ENCODE data around the gene HDGFL2.

HDGFL2 gene

DNA sequence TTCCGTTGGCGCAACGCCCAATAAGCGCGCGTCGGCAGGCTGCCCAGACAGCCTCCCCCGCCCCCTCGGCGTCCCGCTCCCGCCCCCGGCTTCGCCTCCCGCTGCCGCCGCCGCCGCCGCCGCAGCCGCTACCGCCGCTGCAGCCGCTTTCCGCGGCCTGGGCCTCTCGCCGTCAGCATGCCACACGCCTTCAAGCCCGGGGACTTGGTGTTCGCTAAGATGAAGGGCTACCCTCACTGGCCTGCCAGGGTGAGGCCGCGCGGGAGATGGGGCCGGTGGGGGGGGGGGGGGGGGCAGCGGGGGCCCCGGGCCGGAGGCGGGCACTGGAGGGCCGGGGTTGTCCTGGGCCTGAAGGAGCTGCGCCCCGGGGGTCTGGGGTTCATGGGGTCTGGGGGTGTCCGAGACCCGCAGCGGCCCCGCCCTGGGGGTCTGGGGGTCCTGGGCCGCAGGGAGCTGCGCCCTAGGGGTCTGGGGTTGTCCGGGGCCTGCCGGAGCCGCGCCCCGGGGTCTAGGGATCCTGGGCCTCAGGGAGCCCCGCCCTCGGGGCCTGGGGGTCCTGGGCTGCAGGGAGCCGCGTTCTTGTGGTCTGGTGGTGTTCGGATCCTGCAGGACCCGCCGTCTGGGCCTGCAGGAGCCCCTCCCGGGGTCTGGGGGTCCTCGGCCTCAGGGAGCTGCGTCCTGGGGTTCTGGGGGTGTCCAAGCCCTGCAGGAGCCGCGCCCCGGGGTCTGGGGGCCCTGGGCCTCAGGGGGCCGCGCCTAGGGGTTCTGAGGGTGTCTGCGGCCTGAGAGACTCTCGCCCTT lies at the start of gene HDGFL2:
Gene HDGFL2, plus strand, starts transcription at position 124 of the 801 bp plus-strand sequence. Its CDS starts 54 bp downstream, at position 178.
- no peak for DNase-seq

DNA sequence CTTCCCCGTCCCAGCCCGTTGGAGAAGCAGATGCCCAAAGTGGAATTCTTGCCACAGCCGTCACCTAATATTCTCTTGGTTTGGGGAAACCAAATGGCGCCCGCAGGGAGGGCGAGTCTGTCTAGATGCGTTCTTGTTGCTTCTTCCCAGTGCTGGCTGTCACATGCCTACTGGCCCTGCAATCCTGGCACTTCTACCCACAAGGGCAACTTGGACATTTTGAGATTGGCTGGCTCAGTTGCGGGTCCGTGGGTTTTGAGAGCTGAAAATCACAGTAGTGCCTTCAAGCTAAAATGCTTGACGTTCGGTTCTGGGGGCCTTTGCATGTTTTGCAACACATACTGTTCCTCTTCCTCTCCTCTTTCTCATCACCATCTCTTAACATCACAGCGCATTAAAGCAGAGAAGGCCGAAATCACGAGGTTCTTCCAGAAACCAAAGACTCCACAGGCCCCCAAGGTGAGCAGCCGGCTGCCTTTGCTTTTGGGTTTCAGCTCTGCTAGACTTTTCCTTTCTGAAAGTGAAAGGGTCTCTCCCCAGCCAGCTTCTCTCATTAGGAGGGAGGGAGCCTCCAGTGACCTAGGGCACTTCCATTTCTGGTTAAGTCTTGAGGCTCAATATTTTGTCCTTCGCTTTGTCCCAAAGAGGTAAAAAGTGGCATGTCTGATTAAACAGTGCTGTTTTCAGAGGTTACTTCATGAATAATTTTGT lies 48.5 kb upstream of the HDGFL2 start:
- no peak for DNase-seq

DNA sequence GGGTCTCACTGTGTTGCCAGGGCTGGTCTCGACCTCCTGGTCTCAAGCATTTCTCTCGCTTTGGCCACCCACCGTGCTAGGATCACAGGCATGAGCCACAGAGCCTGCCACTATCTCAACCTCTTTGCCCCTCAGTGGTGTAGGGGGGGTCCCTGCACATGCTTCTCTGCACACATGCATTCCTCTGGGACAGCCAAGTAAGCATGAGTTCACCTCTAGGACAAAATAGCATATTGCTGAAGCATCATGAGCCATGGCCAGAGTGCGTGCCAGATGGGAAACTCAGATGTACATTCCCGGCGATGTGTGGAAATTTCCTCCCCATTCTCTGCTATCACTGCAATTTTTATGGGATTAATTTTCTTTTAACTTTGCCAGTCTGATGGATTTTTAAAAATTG lies 46.6 kb upstream of the HDGFL2 start:
- DNase-seq = no peak

DNA sequence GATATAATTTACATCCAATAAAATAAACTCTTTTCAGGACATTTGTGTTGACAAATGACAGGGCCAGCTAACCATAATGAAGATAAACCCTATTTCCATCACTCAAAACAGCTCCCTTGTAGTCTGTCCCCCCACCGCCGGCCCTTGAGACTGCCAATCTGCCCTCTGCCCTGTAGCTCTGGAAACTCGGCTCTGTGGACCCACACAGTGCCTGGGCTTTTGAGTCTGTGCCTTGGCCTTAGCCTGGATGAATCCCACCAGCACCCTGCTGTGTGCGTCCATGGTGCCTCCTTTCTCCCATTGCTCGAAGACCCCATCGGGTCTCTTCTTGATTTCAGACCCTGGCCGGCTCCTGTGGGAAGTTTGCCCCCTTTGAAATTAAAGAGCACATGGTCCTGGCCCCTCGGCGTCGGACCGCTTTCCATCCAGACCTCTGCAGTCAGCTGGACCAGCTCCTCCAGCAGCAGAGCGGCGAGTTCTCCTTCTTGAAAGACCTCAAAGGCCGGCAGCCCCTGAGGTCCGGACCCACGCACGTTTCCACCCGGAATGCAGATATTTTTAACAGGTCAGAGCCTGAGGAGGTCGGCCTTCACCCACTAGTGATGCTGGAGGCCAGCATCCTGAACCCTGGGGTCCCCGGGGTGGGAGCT lies 43.6 kb upstream of the HDGFL2 start:
- no peak for DNase-seq

DNA sequence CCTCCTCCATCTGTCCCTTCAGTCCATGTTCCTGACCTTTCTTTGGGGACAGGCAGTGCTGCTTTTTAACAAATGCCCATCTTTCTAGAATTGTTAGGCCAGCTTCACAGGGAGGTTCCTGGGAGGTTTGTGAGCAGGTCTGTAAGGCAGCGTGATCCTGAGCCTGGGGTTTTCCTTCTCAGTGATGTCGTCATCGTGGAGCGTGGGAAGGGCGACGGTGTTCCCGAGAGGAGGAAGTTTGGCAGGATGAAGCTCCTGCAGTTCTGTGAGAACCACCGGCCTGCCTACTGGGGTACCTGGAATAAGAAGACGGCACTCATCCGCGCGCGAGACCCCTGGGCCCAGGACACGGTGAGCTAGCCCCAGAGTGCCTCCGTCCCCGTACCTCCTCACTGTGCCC lies 42.8 kb upstream of the HDGFL2 start:
- DNase-seq = peak; percentile 22

DNA sequence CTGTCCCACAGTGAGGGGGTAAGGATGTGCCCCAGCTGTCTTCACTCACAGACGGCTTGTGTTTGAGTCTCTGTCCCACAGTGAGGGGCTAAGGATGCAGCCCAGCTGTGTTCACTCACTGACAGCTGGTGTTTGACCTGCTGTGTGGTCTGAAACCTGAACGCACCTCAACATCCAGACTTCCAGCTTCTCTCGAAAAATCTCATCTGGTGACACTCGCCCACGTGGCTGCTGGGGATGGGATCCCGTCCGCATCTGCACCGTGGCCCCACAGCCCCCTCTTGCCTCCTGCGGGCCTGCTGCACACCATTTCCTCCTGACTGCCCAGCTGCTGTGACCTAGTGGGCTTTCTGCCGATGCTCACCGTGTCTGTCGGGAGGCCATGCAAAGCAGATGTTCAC lies 42.3 kb upstream of the HDGFL2 start:
- DNase-seq = peak; percentile 27

DNA sequence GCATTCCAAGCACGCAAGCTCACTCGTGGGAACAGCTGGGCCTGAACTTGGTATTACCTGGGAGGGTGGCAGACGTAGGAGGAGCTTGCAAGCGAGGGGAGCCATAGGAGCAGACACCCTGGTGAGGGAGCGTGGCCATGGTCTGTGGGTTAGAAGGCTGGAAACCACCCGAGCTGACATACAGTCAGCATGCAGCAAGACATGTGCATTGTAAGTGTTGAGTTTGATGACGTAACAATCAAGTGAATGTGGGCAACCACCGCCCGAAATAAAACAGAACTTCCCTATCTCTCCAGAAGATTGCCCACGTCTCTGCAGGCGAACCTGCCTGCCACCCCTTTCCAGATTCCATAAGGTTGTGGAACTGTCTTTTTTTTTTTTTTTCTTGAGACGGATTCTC lies 41.3 kb upstream of the HDGFL2 start:
- no peak for DNase-seq

DNA sequence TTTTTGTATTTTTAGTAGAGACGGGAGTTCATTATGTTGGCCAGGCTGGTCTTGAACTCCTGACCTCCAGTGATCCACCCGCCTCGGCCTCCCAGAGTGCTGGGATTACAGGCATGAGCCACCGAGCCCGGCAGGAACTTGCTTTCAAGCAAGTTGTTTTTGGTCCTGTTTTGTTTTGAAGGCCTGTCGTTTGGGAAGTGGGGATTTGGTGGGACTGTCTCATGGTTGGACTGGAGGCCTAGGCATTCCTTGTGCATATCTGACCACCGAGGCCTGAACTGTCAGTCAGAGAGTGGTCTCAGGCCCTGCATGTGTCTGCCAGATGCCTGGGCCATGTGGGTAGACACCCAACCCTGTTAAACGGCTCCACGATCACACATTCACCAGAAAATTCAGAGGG lies 40.8 kb upstream of the HDGFL2 start:
- no peak for DNase-seq

DNA sequence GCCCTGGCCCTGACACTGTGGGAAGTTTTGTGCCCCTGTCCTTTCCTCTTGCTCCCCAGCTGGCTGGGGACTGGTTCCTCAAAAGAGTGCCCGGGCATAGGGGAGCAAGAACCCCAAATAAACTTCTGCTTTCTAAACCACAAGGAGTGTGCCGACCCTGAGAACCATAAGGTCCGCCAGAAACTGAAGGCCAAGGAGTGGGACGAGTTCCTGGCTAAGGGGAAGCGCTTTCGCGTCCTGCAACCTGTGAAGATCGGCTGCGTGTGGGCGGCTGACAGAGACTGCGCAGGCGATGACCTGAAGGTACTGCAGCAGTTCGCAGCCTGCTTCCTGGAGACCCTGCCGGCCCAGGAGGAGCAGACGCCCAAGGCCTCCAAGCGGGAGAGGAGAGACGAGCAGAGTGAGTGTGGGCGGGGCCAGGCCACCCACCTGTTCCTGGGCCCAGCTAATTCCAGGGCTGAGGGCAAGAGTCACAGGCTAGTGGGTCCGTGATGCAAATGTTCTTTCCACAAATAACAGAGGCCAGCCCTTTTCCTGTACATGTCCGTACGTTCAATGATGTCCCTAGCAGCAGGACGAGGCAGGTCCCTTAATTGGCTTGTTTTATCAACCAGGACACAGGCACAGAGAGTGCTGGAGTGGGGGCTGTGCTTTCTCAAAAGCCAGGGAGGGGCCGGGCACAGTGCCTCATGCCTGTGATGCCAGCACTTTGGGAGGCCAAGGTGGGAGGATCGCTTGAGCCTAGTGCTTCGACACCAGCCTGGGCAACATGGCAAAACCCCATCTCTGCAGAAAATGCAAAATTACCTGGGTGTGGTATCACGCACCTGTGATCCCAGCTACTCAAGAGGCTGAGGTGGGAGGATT lies 40.1 kb upstream of the HDGFL2 start:
- peak; percentile 24 for DNase-seq

DNA sequence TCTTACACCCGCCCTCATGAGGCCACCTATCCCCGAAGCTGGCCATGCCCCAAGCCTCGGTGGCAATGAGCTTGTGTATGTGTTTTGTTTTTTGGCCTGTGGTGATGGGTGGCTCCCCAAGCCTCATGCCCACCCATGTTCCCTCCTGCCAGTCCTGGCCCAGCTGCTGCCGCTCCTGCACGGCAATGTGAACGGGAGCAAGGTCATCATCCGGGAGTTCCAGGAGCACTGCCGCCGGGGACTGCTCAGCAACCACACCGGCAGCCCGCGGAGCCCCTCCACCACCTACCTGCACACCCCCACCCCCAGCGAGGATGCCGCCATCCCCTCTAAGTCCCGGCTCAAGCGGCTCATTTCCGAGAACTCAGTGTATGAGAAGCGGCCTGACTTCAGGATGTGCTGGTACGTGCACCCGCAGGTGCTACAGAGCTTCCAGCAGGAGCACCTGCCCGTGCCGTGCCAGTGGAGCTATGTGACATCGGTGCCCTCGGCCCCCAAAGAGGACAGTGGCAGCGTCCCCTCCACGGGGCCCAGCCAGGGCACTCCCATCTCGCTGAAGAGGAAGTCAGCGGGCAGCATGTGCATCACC lies 39.1 kb upstream of the HDGFL2 start:
- no peak for DNase-seq

DNA sequence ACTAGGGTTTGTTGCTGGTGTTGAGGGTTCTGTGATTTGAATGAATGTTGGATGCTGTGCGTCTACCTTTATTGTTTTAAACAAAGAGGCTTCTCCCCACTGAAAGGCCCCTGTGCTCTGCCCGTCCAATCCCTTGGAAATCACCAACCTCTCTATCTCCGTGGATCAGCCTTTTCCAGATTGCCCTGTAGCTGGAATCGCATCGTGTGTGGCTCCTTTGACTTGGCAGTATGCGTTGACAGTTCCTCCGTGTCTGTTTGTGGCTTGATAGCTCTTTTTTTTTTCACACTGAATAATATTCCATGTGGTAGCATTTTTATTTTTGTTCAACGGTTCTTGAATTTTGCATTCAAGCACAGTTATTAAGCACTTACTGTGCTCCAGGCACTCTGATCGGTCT lies 37.7 kb upstream of the HDGFL2 start:
- DNase-seq = no peak

DNA sequence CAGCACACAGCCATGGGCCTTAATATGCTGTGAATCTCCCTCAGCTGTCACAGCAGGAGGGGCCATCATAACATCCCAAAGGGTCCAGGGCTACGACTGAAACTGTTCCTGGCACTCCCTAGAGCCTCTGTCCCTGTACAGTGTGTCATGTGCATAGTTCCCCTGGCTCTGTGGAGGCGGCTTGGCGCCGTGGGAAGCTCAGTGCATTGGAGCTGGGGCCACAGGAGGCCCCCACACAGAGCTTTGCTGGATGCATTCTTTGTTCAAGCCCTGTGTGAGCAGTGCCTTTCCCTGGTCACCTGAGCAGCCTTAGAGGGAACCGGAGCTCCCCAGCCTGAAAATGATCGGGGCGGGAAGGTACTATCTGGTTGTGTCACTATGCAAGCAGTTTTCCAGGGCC lies 35.9 kb upstream of the HDGFL2 start:
- no peak for DNase-seq

DNA sequence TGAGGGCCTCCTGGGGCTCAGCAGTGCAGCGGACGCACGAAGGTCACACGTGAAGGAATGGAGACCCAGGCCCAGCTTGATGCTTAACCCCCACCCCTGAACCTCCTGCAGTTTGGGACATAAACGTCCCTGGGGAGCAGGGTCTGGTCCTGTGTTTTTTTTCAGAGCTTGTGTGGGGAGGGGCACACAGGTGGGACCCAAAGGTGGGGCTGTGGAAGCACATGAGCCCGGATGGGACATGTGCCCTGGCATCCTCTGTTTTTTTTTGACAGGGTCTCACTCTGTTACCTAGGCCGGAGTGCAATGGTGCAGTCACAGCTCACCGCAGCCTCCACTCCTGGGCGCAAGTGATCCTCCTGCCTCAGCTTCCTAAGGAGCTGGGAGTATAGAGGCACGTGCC lies 35.0 kb upstream of the HDGFL2 start:
- DNase-seq = no peak

DNA sequence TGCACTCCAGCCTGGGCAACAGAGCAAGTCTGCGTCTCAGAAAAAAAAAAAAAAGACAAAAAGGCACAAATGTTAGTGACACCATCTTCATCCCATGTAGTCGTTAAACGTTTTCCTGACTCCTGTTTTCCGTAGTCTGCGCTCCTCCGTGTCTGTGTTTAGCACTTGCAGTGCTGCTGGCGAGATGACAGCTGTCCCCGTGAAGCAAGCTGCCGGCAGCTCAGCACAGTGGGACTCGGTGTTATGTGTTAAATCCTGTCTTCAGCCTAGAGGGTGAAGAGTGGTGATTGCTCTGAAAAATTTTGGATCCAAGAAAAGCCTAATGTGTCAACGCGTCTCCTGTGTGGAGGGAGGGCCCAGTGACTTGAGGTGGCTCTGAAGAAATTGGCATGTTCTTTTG lies 32.9 kb upstream of the HDGFL2 start:
- no peak for DNase-seq

DNA sequence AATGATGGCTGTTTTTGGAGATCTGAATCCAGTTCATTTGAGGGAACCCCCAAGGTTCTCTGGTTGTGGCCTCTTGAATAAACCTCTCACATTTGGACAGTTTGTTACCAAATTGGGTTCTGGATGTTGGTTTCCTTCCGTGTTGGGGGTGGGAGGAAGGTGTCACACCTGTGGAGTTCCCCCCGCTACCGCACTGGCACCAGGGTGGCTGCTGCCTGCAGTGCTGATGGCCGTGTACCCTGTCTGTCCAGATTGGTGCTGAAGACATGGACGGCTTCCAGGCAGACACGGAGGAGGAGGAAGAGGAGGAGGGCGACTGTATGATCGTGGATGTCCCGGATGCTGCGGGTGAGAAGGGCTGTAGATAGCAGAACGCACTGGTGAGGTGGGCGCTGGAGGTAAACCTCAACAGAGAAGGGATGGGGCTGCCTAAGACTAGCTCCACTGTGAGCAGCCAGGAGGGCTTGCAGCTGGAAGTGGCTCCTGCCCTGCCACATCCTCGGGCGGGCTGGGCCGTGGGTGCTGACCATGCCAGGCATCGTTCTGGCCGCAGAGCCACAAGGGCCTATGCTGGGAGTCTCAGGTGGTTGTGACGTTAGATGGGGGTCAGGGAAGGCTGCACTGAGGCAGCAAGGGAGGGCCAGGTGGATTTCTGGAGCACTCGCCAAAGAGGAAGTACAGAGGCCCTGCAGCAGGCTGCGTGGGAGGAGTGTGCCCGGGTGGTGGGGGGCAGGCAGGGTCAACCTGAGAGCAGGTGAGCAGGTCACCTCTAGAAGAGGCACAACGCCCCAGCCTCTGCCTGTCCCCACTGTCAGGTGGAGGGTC lies 29.9 kb upstream of the HDGFL2 start:
- no peak for DNase-seq

DNA sequence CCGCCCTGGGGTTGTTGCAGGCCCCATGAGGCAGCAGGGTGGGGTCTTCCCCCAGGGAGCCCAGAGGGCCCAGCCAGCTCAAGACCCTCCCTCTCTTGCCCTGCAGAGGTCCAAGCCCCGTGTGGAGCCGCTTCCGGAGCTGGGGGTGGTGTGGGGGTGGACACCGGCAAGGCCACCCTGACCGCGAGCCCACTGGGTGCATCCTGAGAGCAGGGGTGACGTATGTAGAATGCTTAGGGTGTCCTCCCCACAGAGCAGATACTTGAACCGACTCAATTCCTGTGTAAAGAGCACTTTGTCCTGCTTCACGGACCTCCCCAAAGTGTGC lies 29.3 kb upstream of the HDGFL2 start:
- no peak for DNase-seq

DNA sequence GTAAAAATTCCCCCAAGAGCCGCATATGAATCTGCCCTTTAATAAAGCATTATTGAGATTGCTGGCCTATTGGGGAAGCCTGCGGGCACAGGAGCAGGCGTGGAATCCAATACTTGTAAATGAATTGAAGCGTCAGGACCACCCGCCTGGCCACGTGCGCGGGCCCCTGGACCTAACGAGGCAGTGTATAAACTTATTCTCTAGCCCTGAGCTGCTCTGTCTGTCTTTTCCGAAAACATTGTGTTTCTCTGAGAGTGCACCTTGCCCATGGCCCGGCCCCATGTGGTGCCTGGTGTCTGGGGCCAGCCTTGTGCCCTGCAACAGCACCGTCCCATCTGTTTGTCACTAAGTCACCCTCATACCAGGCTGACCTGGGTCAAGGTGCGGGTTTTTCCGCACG lies 28.9 kb upstream of the HDGFL2 start:
- no peak for DNase-seq

DNA sequence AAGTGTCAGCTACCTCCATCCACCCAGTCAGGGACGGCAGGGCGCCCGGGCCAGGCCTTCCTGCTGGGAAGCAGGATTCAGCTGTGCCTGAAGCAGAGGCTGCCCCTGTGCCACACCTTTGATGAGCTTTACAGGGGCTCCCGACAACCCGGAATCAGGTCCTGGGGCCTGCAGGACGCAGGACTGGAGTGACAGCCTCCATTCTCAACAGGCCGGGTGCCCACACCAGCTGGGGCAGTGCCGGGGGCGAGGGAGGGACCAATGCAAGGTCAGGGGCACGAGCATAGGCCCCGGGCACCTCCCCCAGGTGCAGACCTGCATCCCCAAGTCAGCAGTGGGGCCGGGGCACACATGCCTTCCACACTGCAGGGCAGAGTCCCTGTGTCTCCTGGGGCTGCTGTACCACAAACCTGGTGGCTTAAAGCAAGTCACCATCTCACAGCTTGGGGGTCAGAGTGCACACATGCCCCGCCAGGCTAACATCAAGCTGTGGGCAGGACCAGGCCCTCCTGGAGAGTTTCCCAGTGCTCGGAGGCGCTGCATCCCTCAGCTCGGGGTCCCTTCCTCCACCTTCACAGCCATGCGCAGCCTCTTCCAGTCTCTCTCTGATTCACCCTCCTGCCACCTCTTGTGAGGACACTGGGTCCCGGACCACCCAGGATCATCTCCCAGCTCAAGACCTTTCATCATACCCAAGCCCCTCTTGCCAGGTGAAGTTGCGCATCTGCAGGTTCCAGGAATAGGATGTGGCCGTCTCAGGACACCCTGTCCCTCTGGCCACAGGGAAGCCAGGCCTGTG lies 27.9 kb upstream of the HDGFL2 start:
- no peak for DNase-seq

DNA sequence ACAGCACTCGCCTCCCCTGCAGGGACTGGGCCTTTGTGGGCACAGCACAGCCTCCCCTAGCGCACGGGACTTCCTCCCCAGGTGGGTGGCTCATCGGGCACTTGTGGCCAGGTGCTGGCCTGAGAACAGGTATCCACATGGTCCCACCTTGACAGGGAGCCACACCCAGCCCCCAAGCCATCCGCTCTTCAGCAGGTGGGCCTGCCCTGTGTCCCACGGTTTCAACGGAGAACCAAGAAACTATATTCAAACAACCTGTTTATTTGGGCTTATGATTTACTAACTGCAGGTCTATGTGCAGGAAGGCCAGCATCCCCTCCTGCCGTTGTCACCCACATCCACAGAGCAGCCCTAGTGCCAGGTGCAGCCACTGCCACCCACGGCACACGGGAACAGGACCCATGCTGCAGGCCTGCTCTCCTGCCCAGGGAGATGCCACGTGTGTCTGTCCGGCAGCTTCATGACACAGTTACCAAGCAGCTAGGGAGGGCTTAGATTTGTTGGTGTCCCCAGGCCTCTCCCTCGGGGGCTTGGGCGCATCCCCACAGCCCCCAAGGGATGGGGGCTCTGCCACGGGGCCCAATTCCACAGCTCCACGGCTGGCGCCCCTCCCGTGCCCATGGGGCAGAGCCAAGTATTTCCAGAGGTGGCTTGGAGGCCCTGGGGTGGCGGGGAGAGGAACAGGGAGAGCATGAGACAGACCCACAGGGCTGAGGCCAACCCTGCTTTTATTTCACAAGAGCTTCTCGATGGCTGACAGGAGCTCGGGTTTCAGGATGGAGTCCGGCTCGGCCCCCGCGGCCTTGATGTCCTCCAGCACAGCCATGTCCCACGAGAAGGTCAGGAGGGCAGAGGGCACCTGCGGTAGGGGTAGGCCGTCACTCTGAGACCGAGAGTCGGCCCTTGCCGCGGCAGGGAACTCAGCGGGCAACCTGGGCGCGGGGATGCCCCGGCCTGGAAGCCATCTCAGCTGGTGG lies 27.0 kb upstream of the HDGFL2 start:
- peak; percentile 25 for DNase-seq
